Measurements from ENCODE around the gene CCDC157. TPM values are rescaled to one million over a fixed set of nuclear protein-coding genes. Genes with fewer than 3 reads are reported as not detected.
A peak's percentile ranks its signal among the peaks of the same experiment; 100 is the strongest.

Gene CCDC157
- total and polyA plus RNA-seq, 10 of the 15 experiments (the other 5 are each of a cell fraction or from before 2014, with no cell fraction given), result 0.10 to 2.8 (median 1.2) TPM

DNA sequence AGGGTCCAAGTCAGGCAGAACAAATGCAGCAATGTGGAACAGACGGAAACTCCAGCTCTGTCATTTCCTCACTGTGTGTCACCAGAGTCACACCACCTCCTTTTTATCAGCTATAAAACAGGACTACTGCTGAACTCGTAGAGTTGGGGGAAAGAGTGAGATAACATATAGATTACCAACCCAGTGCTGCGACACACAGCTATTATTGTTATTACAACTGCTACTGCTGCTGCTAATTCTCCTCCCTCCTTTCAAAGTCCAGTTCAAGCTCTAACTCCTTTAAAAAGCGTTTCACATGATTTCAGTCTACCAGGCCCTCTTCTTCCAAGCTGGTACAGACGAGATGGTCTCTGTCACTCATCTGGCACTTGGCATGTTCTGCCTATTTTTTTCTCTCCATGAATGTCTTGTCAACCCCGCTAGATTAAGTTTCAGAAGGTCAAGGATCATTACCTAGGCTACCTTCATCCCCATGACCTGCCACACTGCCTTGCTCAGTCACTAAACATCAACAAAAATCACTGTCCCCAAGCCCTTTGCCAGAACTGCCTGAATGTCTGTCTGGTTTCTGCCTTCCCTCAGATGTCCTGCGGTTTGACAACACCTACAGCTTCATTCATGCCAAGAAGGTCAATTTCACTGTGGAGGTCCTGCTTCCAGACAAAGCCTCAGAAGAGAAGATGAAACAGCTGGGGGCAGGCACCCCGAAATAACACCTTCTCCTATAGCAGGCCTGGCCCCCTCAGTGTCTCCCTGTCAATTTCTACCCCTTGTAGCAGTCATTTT lies 65.1 kb downstream of the CCDC157 start:
- Histone ChIP-seq H3K4me2 (ENCODE audit: control insufficient read depth, insufficient read depth) (peak overlapping the region; percentile 83), H3K36me3 (ENCODE audit: control insufficient read depth in 2 of 2, insufficient read depth in 2 of 2, low read length in 1 of 2) (peaks cover 0 to 17% of the 10 kb centered on the region in 2 experiments; a peak in 1 of 4 replicates), H3K4me1 (ENCODE audit: control insufficient read depth, insufficient read depth, low read length) (peaks cover 22% of the 10 kb centered on the region), H3K27ac (ENCODE audit: control insufficient read depth, insufficient read depth) (peak overlapping the region; percentile 91), H3K79me2 (ENCODE audit: control insufficient read depth, insufficient read depth, low read length) (peaks cover 43% of the 10 kb centered on the region), H3K4me3 (peak overlapping the region; percentile 86), H3K9me3 (replicated peaks; ENCODE audit: control insufficient read depth, insufficient read depth, low read length) (no peaks in the 10 kb centered on the region), H3K9ac (ENCODE audit: control insufficient read depth, insufficient read depth, low read length) (peak overlapping the region; percentile 87), H2AFZ (ENCODE audit: control insufficient read depth, low read depth, low read length) (no peak overlapping the region), H4K20me1 (ENCODE audit: control insufficient read depth, insufficient read depth) (no peaks in the 10 kb centered on the region), H3K27me3 (replicated peaks in 1 of 2; ENCODE audit: control insufficient read depth in 2 of 2, insufficient read depth in 2 of 2, low read length in 1 of 2) (no peaks in the 10 kb centered on the region)
- ChIA-PET RAD21 (ENCODE audit: unreplicated experiment) (interaction anchor here (1.1 to 7.3 kb wide), 3 partner anchors 19 to 133 kb away, joined by 3 to 137 read pairs (median 64); partner anchors contain the start of genes CASTOR1, RNF215 and SEC14L2), CTCF (interaction anchor here (0.7 to 7.5 kb wide), 11 partner anchors 9 to 185 kb away, joined by 3 to 172 read pairs (median 7); partner anchors contain the start of genes CASTOR1, SEC14L2 and TCN2), POLR2A (interaction anchor here (0.7 to 6.4 kb wide), 7 partner anchors 11 to 114 kb away, joined by 4 to 60 read pairs (median 13); partner anchors contain the start of genes SEC14L2 and TBC1D10A), SMC1A (ENCODE audit: uncharacterized antibody, unreplicated experiment) (interaction anchor here (0.5 to 6.0 kb wide), 15 partner anchors 9 to 169 kb away, joined by 3 to 69 read pairs (median 4); partner anchors contain the start of genes RNF215 and SEC14L2)
- intact Hi-C loops (cut with micrococcal nuclease; ENCODE audit: unreplicated experiment) (no loop called here), in situ Hi-C loops (cut with MboI) (no loop called here)
- DNase-seq (ENCODE audit: low read depth, low spot score), result no peak
- WGBS (ENCODE audit: insufficient coverage, insufficient replicate concordance, low lambda C conversion rate, missing lambda C conversion rate), result 88% methylated on average over 8 of the region's 8 CpGs
- no peak for FAIRE-seq
- TF ChIP-seq, protein P1, sequence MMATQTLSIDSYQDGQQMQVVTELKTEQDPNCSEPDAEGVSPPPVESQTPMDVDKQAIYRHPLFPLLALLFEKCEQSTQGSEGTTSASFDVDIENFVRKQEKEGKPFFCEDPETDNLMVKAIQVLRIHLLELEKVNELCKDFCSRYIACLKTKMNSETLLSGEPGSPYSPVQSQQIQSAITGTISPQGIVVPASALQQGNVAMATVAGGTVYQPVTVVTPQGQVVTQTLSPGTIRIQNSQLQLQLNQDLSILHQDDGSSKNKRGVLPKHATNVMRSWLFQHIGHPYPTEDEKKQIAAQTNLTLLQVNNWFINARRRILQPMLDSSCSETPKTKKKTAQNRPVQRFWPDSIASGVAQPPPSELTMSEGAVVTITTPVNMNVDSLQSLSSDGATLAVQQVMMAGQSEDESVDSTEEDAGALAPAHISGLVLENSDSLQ (IDR thresholded peaks at IDR 0.05), result 0 out of 2 replicates have a peak, but pooled peaks have one; percentile 20
- TF ChIP-seq RUNX3 (IDR thresholded peaks at IDR 0.05; ENCODE audit: low read length), result 0 out of 2 replicates have a peak, but pooled peaks have one; percentile 5
- TF ChIP-seq SP1 (IDR thresholded peaks at IDR 0.05; ENCODE audit: low read depth, low read length), result no peak
- TF ChIP-seq MEF2A (IDR thresholded peaks at IDR 0.05; ENCODE audit: insufficient read depth, low read depth, low read length), result no peak
- ATAC-seq, result no peak
- BruUV-seq (replicated peaks), result no TSS peak
